A673 (cell line): ENCODE results near the gene PYGO2. TPM values are rescaled to one million over a fixed set of nuclear protein-coding genes. Genes with fewer than 3 reads are reported as not detected.

Source experiments
- BruUV-seq: library from RNA; stranded (reverse); fragments of 400-500 nt; replicated peaks from 2 replicates; lab custom pipeline; 2021; lab: Mats Ljungman, UMichigan
- CTCF ChIA-PET: fragments of 300-600 bp; sonication (Branson Sonifier 250); formaldehyde crosslinking; loops from one replicate; lab custom pipeline; 2022; ENCODE audit warnings: antibody characterized with exemption; lab: Charles Lee
- POLR2A ChIA-PET: fragments of 300-600 bp; sonication (Branson Sonifier 250); formaldehyde crosslinking; loops from one replicate; lab custom pipeline; 2022; ENCODE audit warnings: antibody characterized with exemption; ENCODE audit not compliant: low non-redundant PET; lab: Charles Lee
- DNase-seq: peaks from one replicate; pipeline ENCODE4 v3.0.0-alpha.2; 2015; ENCODE audit warnings: low spot score
- H3K27ac ChIP-seq: fragments of 200-600 bp; sonication (generic); 2 replicates; pipeline ENCODE4 v1.5.1; 2016; ENCODE audit warnings: mixed run types, low read depth, mild to moderate bottlenecking, mixed read lengths, antibody characterized with exemption, low read length; ENCODE audit not compliant: poor library complexity, severe bottlenecking
- H3K27me3 ChIP-seq: fragments of 200-600 bp; sonication (generic); replicated peaks from 2 replicates; pipeline ENCODE4 v1.6.1; 2017; ENCODE audit warnings: mixed run types, low read depth, mild to moderate bottlenecking, mixed read lengths, antibody characterized with exemption, low read length; ENCODE audit not compliant: insufficient read depth, poor library complexity
- H3K36me3 ChIP-seq: fragments of 200-600 bp; sonication (generic); 2 replicates; pipeline ENCODE4 v1.6.1; 2016; ENCODE audit warnings: mixed run types, mild to moderate bottlenecking, mixed read lengths, antibody characterized with exemption, low read length; ENCODE audit not compliant: insufficient read depth, poor library complexity, severe bottlenecking
- H3K4me1 ChIP-seq: fragments of 200-600 bp; sonication (generic); 2 replicates; pipeline ENCODE4 v1.6.1; 2017; ENCODE audit warnings: mixed run types, mild to moderate bottlenecking, mixed read lengths, antibody characterized with exemption, low read length; ENCODE audit not compliant: insufficient read depth, poor library complexity, severe bottlenecking
- H3K4me3 ChIP-seq: fragments of 200-600 bp; sonication (generic); 2 replicates; pipeline ENCODE4 v1.5.1; 2016; ENCODE audit warnings: low read depth, mixed run types, mild to moderate bottlenecking, mixed read lengths, low read length; ENCODE audit not compliant: poor library complexity, severe bottlenecking
- H3K9me3 ChIP-seq: fragments of 200-600 bp; sonication (generic); 2 replicates; pipeline ENCODE4 v1.6.1; 2016; ENCODE audit warnings: mixed run types, low read depth, mild to moderate bottlenecking, mixed read lengths, antibody characterized with exemption, low read length; ENCODE audit not compliant: poor library complexity, severe bottlenecking
- EZH2 ChIP-seq: fragments of 200-600 bp; sonication (generic); IDR thresholded peaks from 2 replicates; pipeline ENCODE4 v1.6.1; 2017; ENCODE audit warnings: borderline replicate concordance, low read depth, mild to moderate bottlenecking, mixed read lengths, antibody characterized with exemption, low read length; ENCODE audit not compliant: poor library complexity, severe bottlenecking
- intact Hi-C: fragments of 100-400 bp; cut with micrococcal nuclease; formaldehyde crosslinking; loops from one replicate; pipeline ENCODE4 v1.10.0; 2022; ENCODE audit not compliant: unreplicated experiment
- total RNA-seq: library from RNA; stranded (reverse); gene quantifications from 2 replicates; pipeline ENCODE4 v1.2.3, GENCODE V29; 2021
- TF ChIP-seq, protein P1 (sequence below): fragments of 300-800, 200-600 bp; sonication (generic); conservative IDR thresholded peaks from 2 replicates; pipeline ENCODE4 v1.5.1; 2017; ENCODE audit warnings: low read depth, mild to moderate bottlenecking, antibody characterized with exemption, low read length, moderate library complexity, mixed read lengths

PYGO2 gene
- total RNA-seq, 1 experiment from 2014 or later = 48.5 TPM

DNA sequence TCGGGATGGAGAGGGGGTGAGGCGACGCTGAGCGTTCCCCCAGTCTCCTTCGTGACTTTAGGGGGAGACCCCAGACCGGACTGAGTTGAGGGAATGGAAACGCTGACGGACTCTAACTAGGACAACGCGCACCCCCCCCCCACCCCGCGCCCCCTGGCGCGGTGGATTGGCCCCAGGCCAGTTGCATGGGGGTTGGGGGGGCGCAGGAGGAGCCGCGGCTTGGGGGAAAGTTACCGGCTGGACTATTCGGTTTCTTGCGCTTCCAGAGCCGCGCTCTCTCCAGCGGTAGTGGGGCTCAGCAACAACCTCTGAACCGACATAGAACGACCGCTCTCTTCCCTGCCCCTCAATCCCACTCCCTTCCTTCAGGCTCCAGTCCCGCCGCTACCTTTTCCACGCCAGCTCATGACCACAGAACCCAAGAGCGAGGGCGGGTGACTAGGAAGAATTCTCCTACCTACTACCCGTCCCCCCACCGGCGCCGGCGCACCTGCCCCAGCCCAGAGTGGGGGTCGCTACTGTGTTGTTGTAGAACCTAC lies 41.7 kb upstream of the PYGO2 start:
- peaks cover 20% of the 10 kb centered on the region for H3K4me1 ChIP-seq
- peak; percentile 41 for DNase-seq
- H3K36me3 ChIP-seq = no peaks in the 10 kb centered on the region
- intact Hi-C loops = loop anchor here (5.0 kb wide), 2 partner anchors 79 to 446 kb away; partner anchors contain the start of gene UBE2Q1
- ChIA-PET POLR2A (interaction anchor here (0.7 kb wide), 1 partner anchor 274 kb away, joined by 9 read pairs; the partner anchor contains the start of gene HCN3), CTCF (interaction anchor here (0.7 to 1.0 kb wide), 2 partner anchors 13 to 14 kb away, joined by 3 to 4 read pairs; no protein-coding TSS in a partner anchor)
- H3K4me3 ChIP-seq = peak overlapping the region; percentile 70
- H3K27me3 ChIP-seq = no peaks in the 10 kb centered on the region
- H3K9me3 ChIP-seq = no peaks in the 10 kb centered on the region
- BruUV-seq = no TSS peak
- TF ChIP-seq EZH2 = no peak
- TF ChIP-seq, protein P1, sequence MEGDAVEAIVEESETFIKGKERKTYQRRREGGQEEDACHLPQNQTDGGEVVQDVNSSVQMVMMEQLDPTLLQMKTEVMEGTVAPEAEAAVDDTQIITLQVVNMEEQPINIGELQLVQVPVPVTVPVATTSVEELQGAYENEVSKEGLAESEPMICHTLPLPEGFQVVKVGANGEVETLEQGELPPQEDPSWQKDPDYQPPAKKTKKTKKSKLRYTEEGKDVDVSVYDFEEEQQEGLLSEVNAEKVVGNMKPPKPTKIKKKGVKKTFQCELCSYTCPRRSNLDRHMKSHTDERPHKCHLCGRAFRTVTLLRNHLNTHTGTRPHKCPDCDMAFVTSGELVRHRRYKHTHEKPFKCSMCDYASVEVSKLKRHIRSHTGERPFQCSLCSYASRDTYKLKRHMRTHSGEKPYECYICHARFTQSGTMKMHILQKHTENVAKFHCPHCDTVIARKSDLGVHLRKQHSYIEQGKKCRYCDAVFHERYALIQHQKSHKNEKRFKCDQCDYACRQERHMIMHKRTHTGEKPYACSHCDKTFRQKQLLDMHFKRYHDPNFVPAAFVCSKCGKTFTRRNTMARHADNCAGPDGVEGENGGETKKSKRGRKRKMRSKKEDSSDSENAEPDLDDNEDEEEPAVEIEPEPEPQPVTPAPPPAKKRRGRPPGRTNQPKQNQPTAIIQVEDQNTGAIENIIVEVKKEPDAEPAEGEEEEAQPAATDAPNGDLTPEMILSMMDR = no peak
- peak overlapping the region; percentile 89 for H3K27ac ChIP-seq

DNA sequence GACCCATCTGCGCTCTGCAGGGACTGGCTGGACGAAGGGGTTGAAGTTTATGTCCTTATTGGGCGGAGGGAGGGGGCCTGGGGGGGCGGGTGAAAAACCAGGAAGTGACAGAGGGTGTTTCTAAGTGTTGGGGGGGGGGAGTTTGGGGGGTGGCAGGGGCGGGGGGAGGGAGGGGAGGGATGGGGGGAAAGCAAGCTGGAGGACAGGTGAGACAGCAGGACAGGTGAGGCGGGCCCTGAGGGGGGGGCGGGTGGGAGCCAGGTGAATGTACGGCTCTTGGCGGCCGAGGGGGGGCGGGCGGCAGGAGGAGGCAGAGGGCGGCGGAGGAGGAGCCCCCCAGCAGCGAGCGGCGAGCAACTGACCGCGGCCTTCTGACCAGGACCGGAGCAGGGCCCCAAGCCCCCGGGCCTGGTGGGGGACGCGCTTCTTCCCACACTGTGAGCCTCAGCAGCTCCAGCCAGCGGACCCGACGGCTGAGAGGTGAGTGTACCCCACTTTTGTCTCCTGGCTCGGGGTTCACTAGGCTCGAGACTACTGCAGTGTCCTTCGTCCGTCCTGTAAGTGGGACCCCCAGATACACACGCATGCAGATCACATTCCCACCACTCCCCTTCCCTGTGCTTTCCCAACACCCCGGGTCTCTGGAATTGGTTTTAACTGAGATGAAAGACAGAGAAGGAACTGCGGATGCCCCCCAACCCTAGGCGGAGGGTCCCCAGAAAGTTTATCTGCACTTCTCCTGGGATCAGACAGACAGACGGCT lies 41.1 kb upstream of the PYGO2 start, which contains the start of gene ZBTB7B:
Gene ZBTB7B, plus strand, starts transcription at position 339 of the 763 bp plus-strand sequence. CDS start 11,859 bp downstream, outside the sequence.
- Histone ChIP-seq H3K9me3 (no peaks in the 10 kb centered on the region), H3K4me1 (peaks cover 20% of the 10 kb centered on the region), H3K27me3 (no peaks in the 10 kb centered on the region), H3K4me3 (peak within 1 kb of the TSS; percentile 85), H3K27ac (peak within 1 kb of the TSS; percentile 94), H3K36me3 (no peaks in the 10 kb centered on the region)
- POLR2A ChIA-PET = no interaction called here
- DNase-seq = peak; percentile 41
- BruUV-seq = no TSS peak
- CTCF ChIA-PET = interaction anchor here (0.7 to 1.4 kb wide), 2 partner anchors 14 to 15 kb away, joined by 4 to 7 read pairs; no protein-coding TSS in a partner anchor
- intact Hi-C loops = loop anchor here (5.0 kb wide), 2 partner anchors 80 to 445 kb away; partner anchors contain the start of gene UBE2Q1
- TF ChIP-seq EZH2 = no peak
- TF ChIP-seq, protein P1 = no peak

DNA sequence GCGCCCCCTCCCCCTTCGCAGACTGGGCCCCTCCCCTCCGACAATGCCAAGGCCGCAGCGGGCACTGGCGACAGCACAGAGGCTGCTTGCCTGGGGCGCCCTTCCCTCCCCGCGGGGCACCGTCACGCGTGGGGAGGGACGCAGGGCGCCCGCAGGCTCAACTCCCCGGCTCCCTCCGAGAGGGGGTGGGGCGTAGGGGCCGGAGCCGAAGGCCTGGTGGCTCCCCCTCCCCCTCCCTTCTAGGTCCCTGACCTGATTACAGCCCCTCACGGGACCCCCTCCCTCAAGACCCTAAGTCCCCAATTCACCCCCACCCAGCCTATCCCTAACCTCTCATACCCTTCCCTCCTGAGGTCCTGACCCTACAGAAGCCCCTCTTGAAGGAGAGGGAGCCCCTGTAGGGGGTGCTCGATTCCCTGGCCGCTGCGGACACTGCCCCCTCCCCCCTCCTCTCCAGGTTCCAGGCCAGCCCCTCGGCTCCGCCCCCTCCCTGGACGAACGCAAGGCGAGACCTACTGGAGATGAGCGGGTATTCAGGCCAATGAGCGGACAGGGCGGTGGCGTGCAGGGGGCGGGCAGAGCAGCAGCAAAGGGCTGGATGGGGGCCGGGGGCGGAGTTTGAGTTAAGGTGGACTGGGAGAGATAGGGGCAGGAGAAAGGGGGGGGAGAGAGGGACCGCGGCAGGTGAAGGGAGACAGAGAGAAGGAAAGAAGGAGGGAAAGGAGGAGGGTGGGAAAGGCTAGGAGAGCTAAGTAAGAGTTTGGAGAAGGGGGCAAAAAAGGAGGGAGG lies 40.3 kb upstream of the PYGO2 start:
- Histone ChIP-seq H3K4me3 (peak overlapping the region; percentile 85), H3K4me1 (peaks cover 20% of the 10 kb centered on the region), H3K27ac (peak overlapping the region; percentile 94), H3K27me3 (no peaks in the 10 kb centered on the region), H3K9me3 (no peaks in the 10 kb centered on the region), H3K36me3 (no peaks in the 10 kb centered on the region)
- peak; percentile 99 for DNase-seq
- ChIA-PET POLR2A (no interaction called here), CTCF (interaction anchor here (0.7 to 1.4 kb wide), 3 partner anchors 16 to 442 kb away, joined by 3 to 7 read pairs (median 3); partner anchors contain the start of gene PBXIP1)
- BruUV-seq = no TSS peak
- intact Hi-C loops = loop anchor here (5.0 kb wide), 2 partner anchors 80 to 445 kb away; partner anchors contain the start of gene UBE2Q1
- TF ChIP-seq, protein P1 = peak; percentile 49; the same call in 1 of the 2 replicates
- no peak for TF ChIP-seq EZH2
